Medulla oblongata (tissue), 1 donor: ENCODE data around the gene QRFP.
A peak's percentile ranks its signal among the peaks of the same experiment; 100 is the strongest.

Experiments used
- DNase-seq: peaks from one replicate; pipeline ENCODE4 v3.0.0-alpha.2; 2015; ENCODE audit errors: extremely low spot score

Gene QRFP

DNA sequence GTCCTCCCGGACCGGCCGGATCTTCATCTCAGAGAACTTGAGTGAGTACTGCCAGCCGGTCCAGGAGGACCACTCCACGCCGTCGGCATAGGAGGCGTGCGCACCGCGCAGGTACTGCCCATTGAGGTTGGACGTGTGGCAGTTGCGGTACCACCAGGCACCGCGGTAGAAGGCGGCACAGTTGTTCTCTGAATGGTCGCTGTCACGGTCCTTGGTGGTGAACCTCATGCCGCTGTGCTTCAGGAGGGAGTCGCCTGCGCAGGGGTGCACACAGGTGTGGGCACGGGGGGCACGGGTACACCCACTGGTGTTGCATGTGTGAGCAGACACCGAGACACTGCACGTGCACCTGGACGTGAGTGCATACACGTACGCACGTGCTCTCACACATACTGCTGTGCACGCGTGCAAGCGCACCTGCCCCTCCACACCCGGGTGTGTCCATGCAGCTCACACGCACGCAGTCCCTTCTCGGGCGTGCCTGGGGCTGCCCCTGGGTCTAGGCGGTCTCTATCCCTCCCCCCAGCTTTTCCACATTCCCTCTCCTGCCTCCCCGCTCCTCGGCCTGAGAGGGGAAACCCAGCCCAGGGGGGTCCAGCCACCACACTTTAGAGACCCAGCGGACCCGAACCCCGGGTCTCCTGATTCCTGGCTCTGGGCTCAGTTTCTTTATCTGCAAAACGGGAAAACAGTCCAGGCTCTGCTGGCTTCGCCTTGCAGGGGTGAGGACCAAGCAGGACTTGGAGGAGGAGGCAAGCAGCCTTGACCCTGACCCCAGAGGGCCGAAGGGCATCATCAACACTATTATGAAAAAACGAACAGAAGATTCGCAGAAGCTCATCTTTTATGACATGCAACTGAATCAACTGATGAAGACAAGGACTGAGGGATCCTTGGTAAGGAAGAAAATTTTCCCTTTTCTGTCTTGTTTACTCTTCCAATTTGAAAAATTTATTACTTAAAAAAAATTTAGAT lies 7.7 kb upstream of the QRFP start:
- DNase-seq: no peak

- DNase-seq: no peak
These were observed 6.8 kb upstream of the QRFP start for GRCh38 chr9:130903194-130904069.

DNA sequence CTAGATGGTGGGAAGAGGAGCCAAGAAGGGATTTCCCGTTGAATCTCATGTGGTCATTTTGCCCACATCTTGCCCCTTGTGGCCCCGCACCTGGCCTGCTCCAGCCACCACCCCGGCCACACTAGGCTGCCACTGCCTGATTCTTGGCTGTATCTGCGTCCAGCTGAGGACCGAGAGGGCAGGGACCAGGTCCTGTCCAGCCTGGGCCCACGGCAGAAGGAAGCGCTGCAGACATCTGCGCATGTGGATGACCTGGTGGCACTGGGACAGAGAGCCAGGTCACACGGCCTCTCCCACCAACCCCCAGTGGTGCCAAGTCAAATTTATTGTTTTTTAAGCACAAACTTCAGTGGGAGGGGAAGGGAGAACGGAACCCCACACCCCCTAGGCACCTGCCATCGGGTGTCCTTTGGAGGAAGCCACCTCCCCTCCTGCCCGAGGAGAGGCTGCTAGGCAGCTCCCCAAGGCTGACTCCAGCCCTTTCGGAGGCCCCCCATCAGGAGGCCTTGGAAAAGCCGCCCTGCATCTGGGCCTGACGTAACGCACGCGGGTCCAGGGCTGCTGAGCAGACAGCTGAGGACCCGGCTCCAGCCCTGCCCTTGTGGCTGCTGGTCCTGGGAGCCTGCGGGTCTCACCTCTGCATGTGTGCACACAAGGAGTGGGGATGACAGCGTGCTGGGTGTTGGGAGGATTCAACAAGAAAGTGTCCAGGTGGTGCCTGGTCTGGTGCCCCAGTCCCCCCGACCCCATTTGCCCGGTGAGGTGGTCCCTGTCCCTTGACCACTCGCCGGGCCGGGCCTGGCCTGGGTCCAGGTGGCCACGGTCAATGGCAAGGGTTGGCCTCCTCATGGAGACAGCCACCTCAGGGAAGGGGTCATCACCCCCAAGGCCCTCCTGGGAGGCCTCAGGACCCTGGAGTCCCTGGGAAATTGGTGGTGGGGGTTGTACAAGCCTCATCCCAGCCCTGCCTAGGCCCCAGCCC lies 5.9 kb upstream of the QRFP start:
- DNase-seq: no peak

- DNase-seq: no peak
These were observed 5.0 kb upstream of the QRFP start for GRCh38 chr9:130901498-130902203.

- DNase-seq: no peak
These were observed 4.3 kb upstream of the QRFP start for GRCh38 chr9:130900701-130901497.

- no peak for DNase-seq
These were observed 2.6 kb upstream of the QRFP start for GRCh38 chr9:130899051-130899748.

DNA sequence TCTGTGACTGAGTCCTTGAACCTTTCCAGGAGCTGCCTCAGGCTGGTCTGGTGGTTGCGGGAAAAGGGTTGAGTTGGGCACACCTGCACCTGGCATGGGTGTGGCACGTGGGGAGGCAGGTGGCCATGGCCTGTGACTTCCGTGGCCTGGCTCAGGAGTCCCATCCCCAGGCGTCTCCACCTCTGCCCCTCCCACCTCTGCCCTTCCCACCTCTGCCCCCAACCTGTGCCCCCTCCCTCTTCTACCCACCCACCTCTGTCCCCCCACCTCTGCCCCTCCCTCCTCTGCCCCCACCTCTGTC lies 1.9 kb upstream of the QRFP start:
- DNase-seq: no peak

DNA sequence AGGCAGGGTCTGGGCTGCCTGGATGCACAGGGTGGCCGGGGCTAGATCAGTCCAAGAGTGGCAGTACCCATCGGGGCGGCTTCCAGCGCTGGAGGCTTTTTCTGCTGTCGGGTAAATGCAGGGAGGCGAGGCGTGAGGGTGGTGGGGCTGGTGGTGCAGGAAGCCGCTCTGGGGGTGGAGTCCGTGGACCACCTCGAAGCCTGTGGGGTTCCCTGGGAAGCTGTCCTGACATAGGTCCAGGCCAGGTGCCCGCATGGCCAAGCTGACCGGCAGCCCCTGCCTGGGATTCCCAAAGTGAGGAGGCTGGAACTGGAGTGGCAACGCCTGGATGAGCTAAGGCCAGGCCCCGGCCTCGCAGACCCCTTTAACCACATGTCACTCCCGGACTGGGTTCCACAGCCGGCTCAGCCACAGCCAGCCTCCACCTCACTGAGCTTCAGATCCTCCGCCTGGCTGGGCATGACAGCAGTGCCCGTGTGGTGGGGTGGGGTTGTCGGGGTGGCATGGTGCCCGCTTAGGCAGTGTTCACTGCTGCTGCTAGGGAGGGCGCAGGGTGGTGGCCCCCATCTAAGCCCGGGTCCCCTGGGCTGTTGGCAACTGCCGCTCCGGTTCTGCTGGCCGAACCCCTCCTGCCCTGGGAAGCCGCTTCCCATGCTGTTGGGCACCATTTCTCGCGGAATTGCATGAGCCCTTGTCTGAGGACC lies 1.4 kb upstream of the QRFP start:
- DNase-seq: no peak

GRCh38 chr9:130897105-130897751 lies 616 bp upstream of the QRFP start:
- DNase-seq: no peak

GRCh38 chr9:130895481-130896232 lies 955 bp downstream of the QRFP start:
- no peak for DNase-seq

- no peak for DNase-seq
These were observed 1.6 kb downstream of the QRFP start for GRCh38 chr9:130895038-130895437.

DNA sequence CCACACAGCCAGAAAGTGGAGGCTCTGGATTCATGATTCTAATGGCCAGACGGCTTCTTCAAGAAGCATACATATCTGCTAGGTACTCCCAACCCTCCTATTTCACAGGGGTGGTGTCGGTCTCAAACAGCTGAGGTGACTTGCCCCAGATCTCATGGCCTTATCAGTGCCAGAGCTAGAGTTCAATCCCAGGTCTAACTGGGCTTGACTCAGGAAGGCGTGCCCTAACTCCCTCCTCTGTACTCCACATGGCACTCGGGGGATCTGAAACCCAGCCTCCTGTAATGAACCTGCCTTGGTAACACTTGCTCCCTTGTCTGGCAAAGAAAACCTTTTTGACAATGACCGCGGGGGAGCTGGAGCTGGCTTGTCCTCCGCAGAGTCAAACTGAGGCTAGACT lies 2.1 kb downstream of the QRFP start:
- no peak for DNase-seq

DNA sequence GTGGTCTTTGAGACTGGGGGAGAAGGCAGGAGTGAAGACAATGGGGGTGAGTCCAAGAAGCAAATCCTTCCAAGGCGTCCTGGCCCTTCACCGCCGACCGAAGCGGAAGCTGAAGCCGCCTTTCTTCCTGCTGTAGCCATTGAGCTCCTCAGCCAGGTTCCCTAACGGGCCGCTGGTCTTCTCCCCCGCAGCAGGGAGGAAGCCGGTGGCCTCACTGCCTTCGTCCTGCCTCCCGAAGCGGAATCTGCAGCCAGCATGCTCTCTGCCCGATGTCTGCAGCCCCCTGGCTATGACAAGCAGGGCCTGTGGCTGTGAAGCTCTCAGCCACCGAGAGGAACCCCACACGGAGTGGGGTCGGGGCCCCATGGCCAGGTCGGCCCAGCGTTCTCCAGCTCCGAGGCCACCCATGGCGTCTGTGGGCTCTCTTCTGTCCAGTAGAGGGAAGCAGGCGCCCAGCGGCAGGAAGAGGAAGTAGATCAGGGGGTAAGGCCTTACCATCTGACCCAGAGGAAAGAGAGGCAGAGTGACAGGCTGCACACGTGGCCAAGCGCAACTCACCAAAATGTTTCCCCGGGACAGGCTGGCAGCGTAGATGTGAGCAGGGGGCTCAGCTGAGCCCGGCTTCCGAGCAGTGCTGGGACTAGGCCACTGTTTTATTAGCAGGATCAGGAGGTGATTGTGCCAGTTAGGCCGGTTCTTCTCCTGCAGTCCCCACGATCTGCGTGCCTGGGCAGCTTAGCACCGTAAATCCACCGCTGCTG lies 3.1 kb downstream of the QRFP start:
- peak; percentile 60 for DNase-seq

DNA sequence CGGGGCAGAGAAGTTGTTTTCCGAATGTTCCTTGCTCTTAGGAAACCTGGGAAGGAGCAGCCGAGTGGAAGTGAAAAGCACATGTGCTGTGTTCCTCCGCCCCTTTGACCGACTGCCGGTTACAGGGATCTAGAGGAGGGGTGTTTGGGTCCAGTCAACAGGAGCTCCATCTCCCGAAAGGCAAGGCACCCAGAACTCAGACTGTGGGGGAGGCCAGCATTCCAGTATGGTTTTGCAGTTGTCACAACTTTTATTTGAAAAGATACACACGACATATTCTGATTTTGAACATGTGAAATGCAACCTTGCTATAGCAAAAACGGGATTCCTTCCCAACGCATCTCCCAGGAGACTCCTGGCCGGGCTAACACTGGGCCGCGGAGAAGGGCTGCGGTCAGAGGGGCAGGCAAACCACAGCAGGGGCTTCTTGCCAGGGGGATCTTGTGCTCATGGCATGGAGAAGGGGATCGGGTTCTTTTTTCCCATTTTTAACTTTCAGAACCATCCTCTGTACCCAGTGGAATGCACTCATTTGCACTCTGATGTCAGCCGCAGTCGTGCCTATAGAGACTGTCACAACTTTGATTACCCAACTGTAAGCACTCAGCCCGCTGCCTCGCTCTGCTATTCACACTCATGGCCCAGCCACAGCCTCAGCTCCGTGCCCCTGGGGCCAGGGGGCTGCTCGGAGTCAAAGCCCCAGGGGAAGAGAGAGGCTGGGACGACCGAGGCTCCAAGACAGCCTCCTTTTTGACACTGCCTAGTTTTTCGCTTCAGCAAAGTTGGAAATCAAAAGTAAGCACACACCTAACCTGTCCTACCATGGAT lies 3.9 kb downstream of the QRFP start:
- DNase-seq: no peak

DNA sequence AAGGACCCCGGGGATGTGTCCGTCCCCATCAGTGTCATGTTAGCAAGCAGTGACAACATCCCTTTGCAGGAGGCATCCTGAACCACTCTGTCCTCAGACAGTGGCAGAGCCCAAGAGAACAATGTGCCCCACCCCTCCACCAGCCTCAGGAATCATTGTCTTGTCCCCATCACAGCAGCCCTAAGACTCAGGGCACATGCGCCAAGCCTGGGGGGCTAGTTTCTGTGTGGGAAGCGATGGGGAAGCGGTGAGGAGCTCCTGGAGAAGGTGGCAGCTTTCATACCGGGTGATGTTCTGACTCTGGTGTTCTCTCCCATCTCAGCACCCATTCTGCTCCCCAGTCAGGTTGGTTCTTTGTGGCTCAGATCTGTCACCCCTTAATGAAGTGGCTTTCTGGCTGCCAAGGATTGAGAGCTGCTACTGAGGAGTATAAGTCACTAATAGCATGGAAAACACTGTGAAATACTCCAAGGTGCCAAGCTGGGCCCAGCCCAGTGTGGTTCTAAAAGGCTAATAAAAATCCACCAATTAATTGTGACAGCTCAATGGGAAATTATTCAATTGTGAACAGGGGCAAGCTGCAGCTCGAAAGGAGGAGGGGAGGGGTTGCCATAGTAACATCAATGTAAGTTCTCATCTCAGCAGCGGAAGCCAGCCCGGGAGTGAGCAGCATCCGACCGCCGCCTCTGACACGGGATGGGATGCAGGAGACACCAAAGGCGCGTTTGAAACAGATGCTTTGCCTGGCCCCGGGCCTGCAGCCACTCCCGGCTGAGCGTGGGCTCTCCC lies 4.7 kb downstream of the QRFP start:
- DNase-seq: no peak
